Ovary (tissue), 9 donors: ENCODE measurements around the gene PDP2. TPM values are rescaled to one million over a fixed set of nuclear protein-coding genes. Genes with fewer than 3 reads are reported as not detected.

Experiments
- DNase-seq, 5 donors: peaks; one replicate each; pipeline ENCODE4 v3.0.0-alpha.2; 2019 to 2020
- H3K27ac ChIP-seq, 2 donors: fragments of 200-600 bp; one replicate each; pipeline versions ENCODE4 v1.5.1 to v1.8.0; 2019 to 2022
- H3K27me3 ChIP-seq: fragments of 200-600 bp; one replicate; pipeline ENCODE4 v1.8.0; 2022
- H3K36me3 ChIP-seq: fragments of 200-600 bp; sonication (generic); one replicate; pipeline ENCODE4 v1.5.1; 2019
- H3K4me1 ChIP-seq: one replicate; pipeline ENCODE4 v1.8.1; 2013; ENCODE audit warnings: mild to moderate bottlenecking, moderate library complexity; ENCODE audit not compliant: insufficient read depth
- H3K4me3 ChIP-seq: fragments of 200-600 bp; sonication (generic); one replicate; pipeline ENCODE4 v1.5.1; 2017
- H3K9me3 ChIP-seq, 2 donors: fragments of 200-600 bp in 1 of 2; sonication (generic) in 1 of 2; one replicate each; pipeline versions ENCODE4 v1.5.1 to v1.8.1; 2013 to 2019; ENCODE audit warnings: mild to moderate bottlenecking in 1 of 2, moderate library complexity in 1 of 2
- EP300 ChIP-seq: sonication (generic); formaldehyde crosslinking; IDR thresholded peaks from one replicate; pipeline ENCODE4 v1.6.1; 2017; ENCODE audit warnings: antibody characterized with exemption
- POLR2A ChIP-seq: fragments of 450-650 bp; IDR thresholded peaks from one replicate; pipeline ENCODE4 v1.6.1; 2017; ENCODE audit warnings: antibody characterized with exemption, mild to moderate bottlenecking, moderate library complexity
- WGBS, 3 donors: extraction: QIAGEN DNeasy Blood & Tissue Kit in 1 of 3; methylation state at CpG; one replicate each; pipeline versions ENCODE4 v1.1.5 to v1.1.7; 2013 to 2017; 5-methylcytosine and 5-hydroxymethylcytosine counted together
- intact Hi-C, 4 donors: fragments of 100-400 bp; cut with DNase I; formaldehyde crosslinking; loops; one replicate each; pipeline versions ENCODE4 v1.11.0 to v1.15.1; 2022 to 2023
- polyA plus RNA-seq, 2 donors: library from polyadenylated mRNA; stranded (reverse); fragments of 200-250 nt in 1 of 2; fragments of 350-450 nt in 1 of 2; fragmentation: Illumina TruSeq in 1 of 2; extraction: RNeasy Lipid Tissue Mini Kit (QIAGEN cat#74804) in 1 of 2; gene quantifications; one replicate each; pipeline ENCODE4 v1.2.3, GENCODE V29; 2013 to 2014
- total RNA-seq, 7 donors: library from RNA; depleted of rRNA in 2 of 7; stranded (reverse); fragments of >200 nt in 2 of 7; fragmentation: NEBNext Ultra II Directional in 3 of 7; extraction: Animal tissue kit (Norgen Biotek cat#: 25700) in 3 of 7; gene quantifications; one replicate each; pipeline versions ENCODE4 v1.1.0 to v1.2.4, GENCODE V29; 2016 to 2023
- TF ChIP-seq, protein P1 (sequence below), 3 donors: fragments of 450-650 bp in 2 of 3; fragments of 200-600 bp in 1 of 3; IDR thresholded peaks; one replicate each; pipeline versions ENCODE4 v1.5.1 to v1.8.0; 2016 to 2022; ENCODE audit warnings: antibody characterized with exemption in 3 of 3, mild to moderate bottlenecking in 1 of 3
- donor health status: DM: no; HTN: no; CAD: no; lungs with moderate emphysema.
- donor health status: DM: no; HTN: no; CAD: no.
- donor health status: Bipolar disorder and iron deficiency.
- donor health status: DM: yes; HTN: yes; CAD: no.
- donor health status: DM: no; HTN: no; CAD: no.
- donor health status: DM: yes; HTN: yes; CAD: no.

The PDP2 gene
- total and polyA plus RNA-seq, 9 donors = 3.9 to 27.9 (median 18.5) TPM

DNA sequence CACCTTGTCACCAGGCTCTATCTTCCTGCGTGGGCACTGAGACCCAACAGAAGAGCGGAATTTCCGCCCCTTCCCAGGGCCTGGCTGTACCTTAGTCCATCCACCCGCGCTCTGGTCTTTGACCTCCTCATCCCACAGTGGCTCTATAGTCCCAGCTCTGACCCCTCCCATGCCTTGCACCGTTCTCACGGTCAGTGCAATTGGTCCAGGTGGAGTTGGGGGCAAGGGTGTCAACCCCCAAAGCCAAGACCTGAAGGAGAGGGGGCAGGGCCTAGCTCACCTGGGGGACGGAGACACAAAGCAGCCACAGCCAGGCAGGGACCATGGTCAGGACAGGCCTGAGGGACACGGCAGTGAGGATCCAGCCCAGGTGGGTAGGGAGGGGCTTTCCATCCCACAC lies 37.4 kb downstream of the PDP2 start:
- no peaks in the 10 kb centered on the region for H3K36me3 ChIP-seq
- no peak for DNase-seq
- no peak for TF ChIP-seq EP300
- TF ChIP-seq POLR2A = no peak
- TF ChIP-seq, protein P1, sequence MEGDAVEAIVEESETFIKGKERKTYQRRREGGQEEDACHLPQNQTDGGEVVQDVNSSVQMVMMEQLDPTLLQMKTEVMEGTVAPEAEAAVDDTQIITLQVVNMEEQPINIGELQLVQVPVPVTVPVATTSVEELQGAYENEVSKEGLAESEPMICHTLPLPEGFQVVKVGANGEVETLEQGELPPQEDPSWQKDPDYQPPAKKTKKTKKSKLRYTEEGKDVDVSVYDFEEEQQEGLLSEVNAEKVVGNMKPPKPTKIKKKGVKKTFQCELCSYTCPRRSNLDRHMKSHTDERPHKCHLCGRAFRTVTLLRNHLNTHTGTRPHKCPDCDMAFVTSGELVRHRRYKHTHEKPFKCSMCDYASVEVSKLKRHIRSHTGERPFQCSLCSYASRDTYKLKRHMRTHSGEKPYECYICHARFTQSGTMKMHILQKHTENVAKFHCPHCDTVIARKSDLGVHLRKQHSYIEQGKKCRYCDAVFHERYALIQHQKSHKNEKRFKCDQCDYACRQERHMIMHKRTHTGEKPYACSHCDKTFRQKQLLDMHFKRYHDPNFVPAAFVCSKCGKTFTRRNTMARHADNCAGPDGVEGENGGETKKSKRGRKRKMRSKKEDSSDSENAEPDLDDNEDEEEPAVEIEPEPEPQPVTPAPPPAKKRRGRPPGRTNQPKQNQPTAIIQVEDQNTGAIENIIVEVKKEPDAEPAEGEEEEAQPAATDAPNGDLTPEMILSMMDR (IDR thresholded peaks at IDR 0.05) = no peak
- intact Hi-C loops = no loop called here
- H3K4me3 ChIP-seq = no peak overlapping the region
- no peaks in the 10 kb centered on the region for H3K9me3 ChIP-seq
- H3K4me1 ChIP-seq = no peaks in the 10 kb centered on the region
- 84 to 85% (median 85%) methylated on average over 9 of the region's 9 CpGs for WGBS, 3 donors
- H3K27ac ChIP-seq = no peak overlapping the region
- no peaks in the 10 kb centered on the region for H3K27me3 ChIP-seq

DNA sequence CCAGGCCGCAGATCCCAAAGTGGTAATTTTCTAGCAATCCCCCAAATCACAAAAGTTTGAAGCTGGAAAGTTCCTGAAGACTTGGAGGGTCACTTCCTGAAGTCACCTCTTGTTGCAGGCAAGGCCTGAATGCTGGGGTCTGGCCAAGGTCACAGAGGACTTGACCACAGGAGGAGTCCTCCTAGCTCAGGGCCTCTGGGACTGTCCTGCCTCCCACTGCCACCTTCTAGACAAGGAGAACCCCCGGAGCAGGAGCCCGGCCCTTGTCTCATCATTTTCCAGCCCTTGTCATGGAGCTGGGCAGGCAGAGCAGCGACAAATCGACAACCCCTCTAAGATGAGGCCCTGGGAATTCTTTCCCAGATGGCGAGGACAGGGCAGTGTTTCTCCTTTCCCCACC lies 38.0 kb downstream of the PDP2 start:
- DNase-seq = no peak
- Histone ChIP-seq H3K9me3 (no peaks in the 10 kb centered on the region), H3K4me3 (no peak overlapping the region), H3K27ac (no peak overlapping the region), H3K27me3 (no peaks in the 10 kb centered on the region), H3K4me1 (peaks cover 3% of the 10 kb centered on the region), H3K36me3 (no peaks in the 10 kb centered on the region)
- 85 to 88% (median 88%) methylated on average over 6 of the region's 6 CpGs for WGBS, 3 donors
- no peak for TF ChIP-seq EP300
- TF ChIP-seq, protein P1 (IDR thresholded peaks at IDR 0.05) = no peak
- TF ChIP-seq POLR2A = no peak
- intact Hi-C loops = no loop called here

DNA sequence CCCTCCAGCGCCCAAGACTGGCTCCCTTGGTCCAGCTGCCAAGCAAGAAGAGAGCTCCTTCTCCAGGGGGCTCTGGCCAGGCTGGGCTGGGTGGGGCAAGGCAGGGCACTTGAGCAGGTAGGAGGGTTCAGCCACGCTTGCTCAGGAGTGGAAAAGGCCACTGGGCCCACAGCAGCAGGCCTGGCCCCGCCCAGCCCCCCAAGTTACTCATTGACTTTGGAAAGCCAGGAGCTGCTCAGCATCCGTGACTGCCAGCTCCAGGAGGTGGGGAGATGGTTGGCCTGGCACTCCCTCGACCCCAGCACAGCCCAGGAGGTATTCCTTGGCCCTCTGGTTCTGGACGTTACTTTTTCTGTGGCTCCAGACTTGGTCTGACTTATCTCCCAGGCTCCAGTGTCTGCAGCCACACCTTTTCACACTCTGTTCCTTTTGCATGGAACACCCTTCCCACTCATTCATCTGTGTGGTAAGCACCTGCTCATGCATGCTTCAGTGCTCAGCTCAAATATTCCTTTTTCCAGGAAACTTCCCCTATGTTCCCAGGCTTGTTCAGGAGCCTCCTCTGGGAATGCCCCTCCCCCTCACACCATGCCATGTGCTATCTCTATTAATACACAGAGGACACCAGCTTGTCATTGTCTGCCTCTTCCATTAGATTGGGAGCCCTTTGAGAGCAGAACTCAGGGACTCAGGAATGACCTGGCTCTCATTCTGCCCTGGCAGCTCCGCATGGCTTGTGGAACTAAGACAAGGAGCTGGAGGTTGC lies 38.7 kb downstream of the PDP2 start, which contains the start of gene CDH16:
TSS of gene CDH16 (minus strand) at position 83 of the 766 bp plus-strand sequence. CDS start 820 bp downstream, outside the sequence.
- H3K9me3 ChIP-seq = no peaks in the 10 kb centered on the region
- DNase-seq = no peak
- peaks cover 3% of the 10 kb centered on the region for H3K4me1 ChIP-seq
- WGBS, 3 donors = 79 to 87% (median 86%) methylated on average over 6 to 7 of the region's 7 CpGs
- intact Hi-C loops = no loop called here
- TF ChIP-seq EP300 = no peak
- TF ChIP-seq POLR2A = no peak
- TF ChIP-seq, protein P1 (IDR thresholded peaks at IDR 0.05) = no peak
- H3K27me3 ChIP-seq = no peaks in the 10 kb centered on the region
- no peaks in the 10 kb centered on the region for H3K36me3 ChIP-seq
- no peak within 1 kb of the TSS for H3K4me3 ChIP-seq
- no peak within 1 kb of the TSS for H3K27ac ChIP-seq

DNA sequence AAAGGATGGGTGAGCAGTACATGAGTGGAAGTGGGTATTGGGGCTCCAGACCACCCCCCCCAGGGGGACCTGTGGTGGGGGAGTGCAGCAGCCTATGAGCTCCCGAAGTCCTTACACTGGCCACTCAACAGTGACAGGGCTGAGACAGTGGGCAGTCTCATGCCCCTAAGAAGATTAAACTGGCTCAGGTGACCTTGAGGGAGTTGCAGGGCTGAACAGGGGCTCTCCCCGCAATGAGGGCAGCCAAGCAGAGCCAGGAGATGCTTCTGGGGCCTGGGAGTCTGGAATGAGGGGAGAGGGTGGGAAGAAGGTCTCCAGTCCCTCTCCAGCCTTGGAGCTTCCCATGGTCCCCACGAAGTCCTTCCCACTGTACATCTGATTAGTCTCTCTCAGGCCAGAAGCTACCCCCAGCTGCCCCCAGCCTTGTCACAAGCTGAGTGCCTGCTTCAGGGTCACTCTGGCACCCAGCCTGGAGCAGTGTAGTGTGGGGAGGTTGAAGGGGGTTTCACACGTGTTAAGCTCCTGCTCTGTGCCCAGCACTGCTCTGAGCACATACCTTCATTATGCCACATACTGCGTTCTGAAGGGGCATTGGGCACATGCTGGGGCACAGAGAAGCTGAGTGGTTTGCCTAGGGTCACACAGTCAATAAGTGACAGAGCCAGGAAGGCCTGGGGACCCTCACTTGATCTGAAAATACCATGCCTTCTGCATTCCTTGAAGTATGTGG lies 39.4 kb downstream of the PDP2 start:
- Histone ChIP-seq H3K36me3 (no peaks in the 10 kb centered on the region), H3K27me3 (no peaks in the 10 kb centered on the region), H3K9me3 (no peaks in the 10 kb centered on the region), H3K4me1 (peaks cover 5% of the 10 kb centered on the region), H3K4me3 (no peak overlapping the region), H3K27ac (no peak overlapping the region)
- DNase-seq = no peak
- WGBS, 3 donors = 52 to 66% (median 60%) methylated on average over 5 of the region's 5 CpGs
- no peak for TF ChIP-seq POLR2A
- TF ChIP-seq, protein P1 (IDR thresholded peaks at IDR 0.05) = no peak
- TF ChIP-seq EP300 = no peak
- intact Hi-C loops = no loop called here
